Keratinocyte (primary cell): Measurements from ENCODE around the gene ZFYVE16. TPM values are rescaled to one million over a fixed set of nuclear protein-coding genes. Genes with fewer than 3 reads are reported as not detected.
"Not testable (repeated sequence)": the region's sequence is repeated elsewhere in the genome, so short reads cannot be mapped to it uniquely, and the experiment has no call there.

ENCODE experiments used
- DNase-seq: peaks from one replicate; pipeline ENCODE4 v3.0.0-alpha.2; 2011; ENCODE audit warnings: low read depth, missing footprints, low spot score
- FAIRE-seq: peaks from 2 replicates; lab custom pipeline; 2011; peaks lifted over from hg19 to GRCh38; lab: Jason Lieb, UNC
- H2AFZ ChIP-seq: 2 replicates; pipeline ENCODE4 v1.6.0; 2012; ENCODE audit warnings: low read length, control low read depth, inconsistent platforms; ENCODE audit not compliant: control insufficient read depth
- H3K27ac ChIP-seq: 2 replicates; pipeline ENCODE4 v1.5.1; 2011; ENCODE audit warnings: low read length; ENCODE audit not compliant: control insufficient read depth, insufficient read depth
- H3K27me3 ChIP-seq: 3 replicates; pipeline ENCODE4 v1.6.0; 2011; ENCODE audit warnings: low read length; ENCODE audit not compliant: control insufficient read depth, insufficient read depth; ENCODE audit errors: extremely low read depth
- H3K36me3 ChIP-seq, 2 experiments: 2 replicates in 1 of 2; 3 replicates in 1 of 2; pipeline ENCODE4 v1.5.1; 2011; ENCODE audit warnings: low read length in 2 of 2, mild to moderate bottlenecking in 1 of 2; ENCODE audit not compliant: control insufficient read depth in 2 of 2, insufficient read depth in 2 of 2; ENCODE audit errors: extremely low read depth in 1 of 2
- H3K4me1 ChIP-seq: 3 replicates; pipeline ENCODE4 v1.5.1; 2011; ENCODE audit warnings: low read length; ENCODE audit not compliant: control insufficient read depth, insufficient read depth; ENCODE audit errors: extremely low read depth
- H3K4me2 ChIP-seq: 3 replicates; pipeline ENCODE4 v1.6.0; 2011; ENCODE audit warnings: low read depth, low read length; ENCODE audit not compliant: control insufficient read depth, insufficient read depth; ENCODE audit errors: extremely low read depth
- H3K4me3 ChIP-seq, 3 experiments: fragments of 200-600 bp in 1 of 3; sonication (generic) in 1 of 3; 2 replicates in 2 of 3; 3 replicates in 1 of 3; pipeline ENCODE4 v1.5.1; 2011 to 2016; ENCODE audit warnings: low read length in 3 of 3, mild to moderate bottlenecking in 3 of 3, control low read depth in 2 of 3, inconsistent platforms in 1 of 3, low read depth in 1 of 3, mixed read lengths in 1 of 3, mixed run types in 1 of 3, moderate library complexity in 1 of 3; ENCODE audit not compliant: control insufficient read depth in 2 of 3, insufficient read depth in 2 of 3; ENCODE audit errors: extremely low read depth in 1 of 3
- H3K79me2 ChIP-seq: 2 replicates; pipeline ENCODE4 v1.6.0; 2012; ENCODE audit warnings: low read length; ENCODE audit not compliant: control insufficient read depth, insufficient read depth
- H3K9ac ChIP-seq: 3 replicates; pipeline ENCODE4 v1.6.0; 2011; ENCODE audit warnings: low read length; ENCODE audit not compliant: control insufficient read depth, insufficient read depth; ENCODE audit errors: extremely low read depth
- H3K9me1 ChIP-seq: 3 replicates; pipeline ENCODE4 v1.6.0; 2011; ENCODE audit warnings: low read length; ENCODE audit not compliant: control insufficient read depth, insufficient read depth; ENCODE audit errors: extremely low read depth
- H3K9me3 ChIP-seq: 2 replicates; pipeline ENCODE4 v1.5.1; 2012; ENCODE audit warnings: low read depth, low read length; ENCODE audit not compliant: control insufficient read depth
- H4K20me1 ChIP-seq: 3 replicates; pipeline ENCODE4 v1.6.0; 2011; ENCODE audit warnings: low read length; ENCODE audit not compliant: control insufficient read depth, insufficient read depth; ENCODE audit errors: extremely low read depth
- CTCF ChIP-seq, 3 experiments: IDR thresholded peaks in 1 of 3; conservative IDR thresholded peaks in 1 of 3; optimal IDR thresholded peaks in 1 of 3; 2 replicates in 2 of 3; 3 replicates in 1 of 3; pipeline versions ENCODE3 to v1.5.1; 2011; ENCODE audit warnings: low read length in 3 of 3, mild to moderate bottlenecking in 3 of 3, moderate library complexity in 2 of 3, control low read depth in 1 of 3, inconsistent platforms in 1 of 3; ENCODE audit not compliant: insufficient read depth in 2 of 3; ENCODE audit errors: extremely low read depth in 1 of 3
- EZH2 ChIP-seq: IDR thresholded peaks from one replicate; pipeline ENCODE4 v1.6.1; 2012; ENCODE audit warnings: inconsistent platforms, mild to moderate bottlenecking, low read length, moderate library complexity
- dilution Hi-C: fragments of 300-500 bp; cut with MboI; formaldehyde crosslinking; loops from one replicate; pipeline ENCODE4 v1.7.0; 2020; ENCODE audit warnings: low sequenced_read_pairs; ENCODE audit not compliant: extremely low pct_ligation_motif_present
- polyA plus RNA-seq, 5 experiments: library from polyadenylated mRNA; depleted of rRNA in 3 of 5; stranded (reverse) in 3 of 5; stranded (forward) in 1 of 5; unstranded in 1 of 5; fragments of >200 nt; gene quantifications; 1 replicate in 1 of 5; 2 replicates in 3 of 5; 3 replicates in 1 of 5; pipeline versions ENCODE4 v1.2.1 to v1.2.3, GENCODE V29; 2011 to 2012; ENCODE audit warnings: missing spikeins in 2 of 5, low read depth in 1 of 5, low replicate concordance in 1 of 5

ZFYVE16 gene
- polyA plus RNA-seq, 1 donor (not counting 4 experiments of a cell fraction or from before 2014, with no cell fraction given) = 13.5 TPM

GRCh38 chr5:80468131-80468530, 60.3 kb downstream of the ZFYVE16 start:
- Histone ChIP-seq H3K4me2 (no peak overlapping the region), H3K27ac (no peak overlapping the region), H3K4me3 (no peak overlapping the region), H2AFZ (no peak overlapping the region), H3K9me1 (no peaks in the 10 kb centered on the region), H3K36me3 (peaks cover 2 to 4% of the 10 kb centered on the region in 2 experiments), H3K9ac (no peak overlapping the region), H4K20me1 (no peaks in the 10 kb centered on the region), H3K27me3 (no peaks in the 10 kb centered on the region), H3K9me3 (peaks cover 3% of the 10 kb centered on the region), H3K79me2 (no peaks in the 10 kb centered on the region), H3K4me1 (peaks cover 20% of the 10 kb centered on the region)
- DNase-seq (no peak), FAIRE-seq (no peak)
- TF ChIP-seq EZH2 (no peak), CTCF (optimal IDR thresholded peaks at IDR 0.05 in 1 of 3, IDR thresholded peaks at IDR 0.05 in 1 of 3, conservative IDR thresholded peaks at IDR 0.05 in 1 of 3; ENCODE audit: extremely low read depth in 1 of 3, insufficient read depth in 2 of 3, low read length in 3 of 3) (no peak)
- dilution Hi-C loops = no loop called here

DNA sequence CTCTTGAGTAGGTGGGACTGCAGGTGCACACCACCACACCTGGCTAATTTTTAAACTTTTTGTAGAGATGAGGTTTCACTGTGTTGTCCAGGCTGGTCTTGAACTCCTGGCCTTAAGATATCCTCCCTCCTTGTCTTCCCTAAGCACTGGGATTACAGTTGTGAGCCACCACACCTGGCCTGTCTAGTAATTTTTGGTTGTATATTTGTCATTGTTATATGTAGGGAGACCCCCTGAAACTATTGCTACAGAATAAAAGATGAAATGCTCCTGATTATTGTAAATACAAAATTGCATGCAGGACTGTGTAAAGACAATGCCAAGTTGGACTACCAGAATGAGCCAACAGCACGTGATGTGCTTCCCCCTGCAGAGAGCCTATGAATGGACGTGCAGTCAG, 62.8 kb downstream of the ZFYVE16 start:
- H4K20me1 ChIP-seq, H3K9ac ChIP-seq, DNase-seq, H3K27ac ChIP-seq, H3K9me3 ChIP-seq, FAIRE-seq, H3K4me2 ChIP-seq, H3K27me3 ChIP-seq, dilution Hi-C loops, H2AFZ ChIP-seq, H3K4me3 ChIP-seq, H3K79me2 ChIP-seq, H3K9me1 ChIP-seq: not testable (repeated sequence)
- peaks cover 2 to 12% of the 10 kb centered on the region in 2 experiments for H3K36me3 ChIP-seq
- H3K4me1 ChIP-seq = peaks cover 20% of the 10 kb centered on the region

- Histone ChIP-seq H3K27me3 (no peaks in the 10 kb centered on the region), H3K27ac (no peak overlapping the region), H4K20me1 (no peaks in the 10 kb centered on the region), H3K79me2 (no peaks in the 10 kb centered on the region), H3K4me2 (no peak overlapping the region), H3K9ac (no peak overlapping the region), H3K9me3 (peaks cover 2% of the 10 kb centered on the region), H3K4me3 (no peak overlapping the region), H2AFZ (no peak overlapping the region), H3K4me1 (peaks cover 9% of the 10 kb centered on the region), H3K9me1 (no peaks in the 10 kb centered on the region), H3K36me3 (peaks cover 0 to 12% of the 10 kb centered on the region in 2 experiments)
- dilution Hi-C loops = no loop called here
- FAIRE-seq (no peak), DNase-seq (no peak)
- TF ChIP-seq CTCF (optimal IDR thresholded peaks at IDR 0.05 in 1 of 3, IDR thresholded peaks at IDR 0.05 in 1 of 3, conservative IDR thresholded peaks at IDR 0.05 in 1 of 3; ENCODE audit: extremely low read depth in 1 of 3, insufficient read depth in 2 of 3, low read length in 3 of 3) = no peak
- no peak for TF ChIP-seq EZH2
Measured at GRCh38 chr5:80474929-80475328, 67.1 kb downstream of the ZFYVE16 start.
